ENCODE measurements around the gene SREBF1. TPM values are rescaled to one million over a fixed set of nuclear protein-coding genes. Genes with fewer than 3 reads are reported as not detected.

SREBF1 gene
- total RNA-seq, 1 donor = 115 TPM

DNA sequence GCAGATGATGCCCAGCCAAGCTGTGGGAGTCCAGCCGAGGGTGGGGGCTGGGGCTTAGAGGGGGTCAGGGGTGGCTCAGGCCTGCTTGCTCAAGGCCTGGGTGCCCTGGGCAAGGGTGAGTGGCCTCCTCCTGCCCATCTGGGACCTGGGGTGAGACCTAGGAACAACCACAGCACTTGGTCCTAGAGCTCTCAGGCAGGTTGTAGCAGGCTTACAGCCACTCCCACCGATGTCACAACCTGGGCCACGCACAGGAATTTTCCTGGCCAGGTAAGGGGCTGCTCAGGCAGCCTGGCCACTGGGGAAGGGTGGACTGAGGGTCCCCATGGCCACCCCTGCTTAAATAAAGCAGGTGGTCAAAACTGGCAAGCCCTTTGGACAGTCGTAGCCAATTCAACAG is 6.3 kb upstream of the SREBF1 start:
- no peaks in the 10 kb centered on the region for H3K9me3 ChIP-seq (ENCODE audit: low read depth, low read length)
- TF ChIP-seq, protein P1, sequence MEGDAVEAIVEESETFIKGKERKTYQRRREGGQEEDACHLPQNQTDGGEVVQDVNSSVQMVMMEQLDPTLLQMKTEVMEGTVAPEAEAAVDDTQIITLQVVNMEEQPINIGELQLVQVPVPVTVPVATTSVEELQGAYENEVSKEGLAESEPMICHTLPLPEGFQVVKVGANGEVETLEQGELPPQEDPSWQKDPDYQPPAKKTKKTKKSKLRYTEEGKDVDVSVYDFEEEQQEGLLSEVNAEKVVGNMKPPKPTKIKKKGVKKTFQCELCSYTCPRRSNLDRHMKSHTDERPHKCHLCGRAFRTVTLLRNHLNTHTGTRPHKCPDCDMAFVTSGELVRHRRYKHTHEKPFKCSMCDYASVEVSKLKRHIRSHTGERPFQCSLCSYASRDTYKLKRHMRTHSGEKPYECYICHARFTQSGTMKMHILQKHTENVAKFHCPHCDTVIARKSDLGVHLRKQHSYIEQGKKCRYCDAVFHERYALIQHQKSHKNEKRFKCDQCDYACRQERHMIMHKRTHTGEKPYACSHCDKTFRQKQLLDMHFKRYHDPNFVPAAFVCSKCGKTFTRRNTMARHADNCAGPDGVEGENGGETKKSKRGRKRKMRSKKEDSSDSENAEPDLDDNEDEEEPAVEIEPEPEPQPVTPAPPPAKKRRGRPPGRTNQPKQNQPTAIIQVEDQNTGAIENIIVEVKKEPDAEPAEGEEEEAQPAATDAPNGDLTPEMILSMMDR (IDR thresholded peaks at IDR 0.05; ENCODE audit: extremely low read depth, low read depth, low read length) = no peak
- H3K27ac ChIP-seq (ENCODE audit: low read depth, low read length) = no peak overlapping the region
- peaks cover 26% of the 10 kb centered on the region for H3K4me1 ChIP-seq (ENCODE audit: insufficient read depth, low read length)
- no peaks in the 10 kb centered on the region for H4K20me1 ChIP-seq (ENCODE audit: insufficient read depth, low read length)
- H3K36me3 ChIP-seq (ENCODE audit: insufficient read depth, low read length) = peaks cover 9% of the 10 kb centered on the region
- H2AFZ ChIP-seq (ENCODE audit: low read length) = no peak overlapping the region
- H3K4me3 ChIP-seq (ENCODE audit: insufficient read depth, low read length) = no peak overlapping the region
- no peaks in the 10 kb centered on the region for H3K79me2 ChIP-seq (ENCODE audit: insufficient read depth, low read length)
- no peaks in the 10 kb centered on the region for H3K27me3 ChIP-seq (ENCODE audit: insufficient read depth, low read length)
- no peak for DNase-seq (ENCODE audit: insufficient read length, low spot score, missing footprints)
- H3K4me2 ChIP-seq (ENCODE audit: insufficient read depth, low read length) = no peak overlapping the region

DNA sequence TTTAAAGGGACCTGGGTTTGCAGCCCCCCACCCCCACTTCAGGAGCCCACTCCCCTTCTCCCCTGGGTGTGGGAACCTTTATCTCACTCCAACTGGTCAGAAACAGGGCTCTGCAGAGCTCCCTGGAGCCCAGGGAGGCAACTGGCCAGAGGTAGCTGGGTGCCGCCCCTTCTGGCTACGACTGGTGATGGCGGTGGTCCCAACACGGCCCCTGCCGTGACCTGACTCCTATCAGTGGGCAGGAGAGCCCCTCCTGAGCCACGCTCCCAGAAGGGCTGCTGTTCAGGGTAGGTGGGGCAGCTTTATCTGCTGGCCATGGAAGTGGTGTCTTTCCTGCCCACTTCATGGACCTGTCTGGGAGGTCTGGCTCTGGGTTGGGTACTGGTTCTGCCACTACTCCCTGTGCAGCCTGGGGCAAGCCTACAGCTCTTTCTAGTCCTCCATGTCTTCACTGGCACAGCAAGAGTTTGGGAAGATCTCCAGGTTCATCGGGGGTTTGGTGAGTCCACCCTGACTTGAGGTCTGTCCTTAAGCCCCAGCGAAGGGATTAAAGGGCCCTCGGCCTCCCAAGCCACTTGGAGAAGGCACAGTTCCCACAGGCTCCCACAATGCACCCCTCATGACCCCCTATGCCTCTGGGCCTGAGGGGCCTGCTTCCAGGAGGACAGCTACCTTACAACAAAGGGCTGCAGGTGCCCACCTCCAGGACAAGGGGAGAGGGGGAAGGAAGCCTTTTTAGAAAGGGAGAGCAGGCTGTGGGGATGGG is 5.5 kb upstream of the SREBF1 start:
- H3K9me3 ChIP-seq (ENCODE audit: low read depth, low read length) = no peaks in the 10 kb centered on the region
- H2AFZ ChIP-seq (ENCODE audit: low read length) = no peak overlapping the region
- no peaks in the 10 kb centered on the region for H3K79me2 ChIP-seq (ENCODE audit: insufficient read depth, low read length)
- peaks cover 9% of the 10 kb centered on the region for H3K36me3 ChIP-seq (ENCODE audit: insufficient read depth, low read length)
- DNase-seq (ENCODE audit: insufficient read length, low spot score, missing footprints) = peak; percentile 80
- H4K20me1 ChIP-seq (ENCODE audit: insufficient read depth, low read length) = no peaks in the 10 kb centered on the region
- TF ChIP-seq, protein P1 (IDR thresholded peaks at IDR 0.05; ENCODE audit: extremely low read depth, low read depth, low read length) = no peak
- H3K27ac ChIP-seq (ENCODE audit: low read depth, low read length) = no peak overlapping the region
- peaks cover 34% of the 10 kb centered on the region for H3K4me1 ChIP-seq (ENCODE audit: insufficient read depth, low read length)
- no peaks in the 10 kb centered on the region for H3K27me3 ChIP-seq (ENCODE audit: insufficient read depth, low read length)
- H3K4me2 ChIP-seq (ENCODE audit: insufficient read depth, low read length) = no peak overlapping the region
- no peak overlapping the region for H3K4me3 ChIP-seq (ENCODE audit: insufficient read depth, low read length)

DNA sequence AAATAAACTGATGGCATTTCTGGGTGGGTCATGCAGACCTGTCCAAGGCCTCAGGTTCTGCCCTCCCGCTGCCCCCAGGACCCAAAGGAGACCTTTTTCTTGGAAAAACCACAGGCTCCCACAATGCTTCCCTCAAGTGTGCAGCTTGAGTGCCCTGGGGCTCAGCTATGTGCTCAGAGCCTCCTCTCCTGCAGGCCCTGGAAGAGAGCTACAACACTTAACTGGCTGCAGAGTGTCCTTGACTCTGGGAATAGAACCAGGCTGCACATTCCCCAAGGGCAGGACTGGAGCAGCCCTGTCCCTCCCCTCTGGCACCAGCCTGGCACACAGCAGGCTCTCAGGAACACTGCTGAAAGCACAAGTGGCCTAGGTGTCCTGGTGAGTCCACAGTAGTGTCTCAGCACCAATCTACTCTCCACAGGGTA is 4.8 kb upstream of the SREBF1 start:
- Histone ChIP-seq H3K4me1 (ENCODE audit: insufficient read depth, low read length) (peaks cover 38% of the 10 kb centered on the region), H3K79me2 (ENCODE audit: insufficient read depth, low read length) (no peaks in the 10 kb centered on the region), H4K20me1 (ENCODE audit: insufficient read depth, low read length) (no peaks in the 10 kb centered on the region), H3K27ac (ENCODE audit: low read depth, low read length) (peak overlapping the region; percentile 96), H3K27me3 (ENCODE audit: insufficient read depth, low read length) (no peaks in the 10 kb centered on the region), H2AFZ (ENCODE audit: low read length) (no peak overlapping the region), H3K4me2 (ENCODE audit: insufficient read depth, low read length) (no peak overlapping the region), H3K9me3 (ENCODE audit: low read depth, low read length) (no peaks in the 10 kb centered on the region), H3K4me3 (ENCODE audit: insufficient read depth, low read length) (no peak overlapping the region), H3K36me3 (ENCODE audit: insufficient read depth, low read length) (peaks cover 5% of the 10 kb centered on the region)
- TF ChIP-seq, protein P1 (IDR thresholded peaks at IDR 0.05; ENCODE audit: extremely low read depth, low read depth, low read length) = no peak
- DNase-seq (ENCODE audit: insufficient read length, low spot score, missing footprints) = peak; percentile 90

DNA sequence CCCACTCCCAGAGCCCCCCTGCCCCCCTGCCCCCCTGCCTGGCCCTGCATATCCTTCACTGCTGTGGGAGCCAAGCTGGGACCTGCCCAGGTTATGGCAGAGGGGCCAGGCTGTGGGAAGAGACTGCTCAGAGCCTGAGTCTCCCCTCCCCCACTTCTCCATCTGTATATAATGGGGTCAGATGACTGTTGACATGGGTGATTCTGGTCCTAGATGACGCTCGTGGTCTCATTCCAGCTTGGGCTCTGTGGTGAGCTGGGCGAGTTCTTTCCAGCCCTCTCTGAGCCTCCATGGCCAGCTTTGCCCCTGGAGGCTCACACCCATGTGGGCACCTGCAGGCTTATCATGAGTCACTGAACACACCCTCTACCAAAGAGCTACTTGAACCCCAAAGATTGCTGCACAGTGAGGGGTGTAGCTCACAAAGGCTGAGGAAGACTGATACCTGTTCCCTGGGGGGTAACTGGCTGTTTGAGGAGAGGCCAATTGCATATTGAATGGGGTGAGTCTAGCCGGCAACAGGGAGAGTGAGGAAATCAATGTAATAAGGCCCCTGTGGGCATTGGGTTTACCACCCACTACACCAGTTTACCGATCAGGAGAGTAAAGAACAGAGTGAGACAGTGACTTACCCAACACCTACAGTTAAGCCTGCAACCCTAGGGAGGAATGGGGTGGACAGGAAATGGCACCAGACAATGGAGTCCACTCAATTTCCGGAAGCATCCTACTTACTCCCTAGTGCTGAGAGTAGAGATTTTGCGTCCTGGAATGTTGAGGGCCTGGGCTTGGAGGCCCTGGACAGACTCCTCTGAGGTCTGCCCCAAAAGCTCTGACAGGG is 4.2 kb upstream of the SREBF1 start:
- Histone ChIP-seq H3K27ac (ENCODE audit: low read depth, low read length) (peak overlapping the region; percentile 96), H3K79me2 (ENCODE audit: insufficient read depth, low read length) (peaks cover 1% of the 10 kb centered on the region), H3K4me1 (ENCODE audit: insufficient read depth, low read length) (peaks cover 39% of the 10 kb centered on the region), H3K9me3 (ENCODE audit: low read depth, low read length) (no peaks in the 10 kb centered on the region), H3K4me2 (ENCODE audit: insufficient read depth, low read length) (peak overlapping the region; percentile 81), H3K4me3 (ENCODE audit: insufficient read depth, low read length) (peak overlapping the region; percentile 74), H3K36me3 (ENCODE audit: insufficient read depth, low read length) (peaks cover 2% of the 10 kb centered on the region), H3K27me3 (ENCODE audit: insufficient read depth, low read length) (no peaks in the 10 kb centered on the region), H4K20me1 (ENCODE audit: insufficient read depth, low read length) (no peaks in the 10 kb centered on the region), H2AFZ (ENCODE audit: low read length) (no peak overlapping the region)
- TF ChIP-seq, protein P1 (IDR thresholded peaks at IDR 0.05; ENCODE audit: extremely low read depth, low read depth, low read length) = no peak
- peak; percentile 90 for DNase-seq (ENCODE audit: insufficient read length, low spot score, missing footprints)

Data from osteoblast (primary cell).